B cell (primary cell): ENCODE data around the gene LIN28B. TPM values are rescaled to one million over a fixed set of nuclear protein-coding genes. Genes with fewer than 3 reads are reported as not detected.
"Not testable (repeated sequence)": the region's sequence is repeated elsewhere in the genome, so short reads cannot be mapped to it uniquely, and the experiment has no call there.

Experiments used
- ATAC-seq: fragments of 200-7000 bp; cut with Tn5 transposase; one replicate; pipeline ENCODE4 v1.10.0; 2021; ENCODE audit warnings: low read depth, mild to moderate bottlenecking, moderate number of reproducible peaks, moderate library complexity
- CTCF ChIA-PET: fragments of 350-600 bp; sonication (Branson Sonifier 250); formaldehyde crosslinking; loops from one replicate; lab custom pipeline; 2021; ENCODE audit warnings: antibody characterized with exemption, inconsistent platforms; lab: Charles Lee
- POLR2A ChIA-PET: fragments of 350-600 bp; sonication (Branson Sonifier 250); formaldehyde crosslinking; loops from one replicate; lab custom pipeline; 2021; ENCODE audit warnings: antibody characterized with exemption; lab: Charles Lee
- DNase-seq: peaks from one replicate; pipeline ENCODE4 v3.0.0; 2013
- H2AFZ ChIP-seq: 2 replicates; pipeline ENCODE4 v1.6.1; 2012; ENCODE audit warnings: mild to moderate bottlenecking, low read depth, low read length; ENCODE audit not compliant: insufficient read depth, poor library complexity, severe bottlenecking
- H3K27ac ChIP-seq, 2 donors: 1 replicate in 1 of 2; 2 replicates in 1 of 2; pipeline ENCODE4 v1.5.1; 2012 to 2013; ENCODE audit warnings: low read length in 2 of 2, mild to moderate bottlenecking in 2 of 2, moderate library complexity in 1 of 2
- H3K27me3 ChIP-seq, 4 experiments: fragments of 200-600 bp in 1 of 4; sonication (generic) in 1 of 4; replicated peaks in 1 of 4; 1 replicate in 2 of 4; 2 replicates in 2 of 4; pipeline versions ENCODE4 v1.6.1 to v1.7.0; 2013 to 2016; ENCODE audit warnings: low read length in 3 of 4, mild to moderate bottlenecking in 2 of 4, mixed read lengths in 1 of 4, moderate library complexity in 1 of 4; ENCODE audit not compliant: insufficient read depth in 4 of 4, control insufficient read depth in 3 of 4; ENCODE audit errors: control extremely low read depth in 1 of 4
- H3K36me3 ChIP-seq, 2 experiments: replicated peaks in 1 of 2; 1 replicate in 1 of 2; 2 replicates in 1 of 2; pipeline versions ENCODE4 v1.6.1 to v1.7.1; 2013; ENCODE audit warnings: low read length in 1 of 2; ENCODE audit not compliant: insufficient read depth in 2 of 2, control insufficient read depth in 1 of 2; ENCODE audit errors: control extremely low read depth in 1 of 2, extremely low read depth in 1 of 2
- H3K4me1 ChIP-seq, 2 donors: fragments of 200-600 bp in 1 of 2; sonication (generic) in 1 of 2; 1 replicate in 1 of 2; 2 replicates in 1 of 2; pipeline versions ENCODE4 v1.5.1 to v1.6.1; 2013 to 2017; ENCODE audit warnings: low read length in 2 of 2; ENCODE audit not compliant: control insufficient read depth in 2 of 2, insufficient read depth in 2 of 2
- H3K4me2 ChIP-seq: replicated peaks from 2 replicates; pipeline ENCODE3; 2012; ENCODE audit warnings: mild to moderate bottlenecking, low read depth, low read length; ENCODE audit not compliant: poor library complexity, severe bottlenecking
- H3K4me3 ChIP-seq, 5 experiments: fragments of 200-600 bp in 1 of 5; sonication (generic) in 1 of 5; 1 replicate in 3 of 5; 2 replicates in 2 of 5; pipeline versions ENCODE4 v1.5.1 to v1.7.0; 2011 to 2016; ENCODE audit warnings: low read length in 4 of 5, mild to moderate bottlenecking in 4 of 5, low read depth in 2 of 5, control low read depth in 1 of 5, moderate library complexity in 1 of 5; ENCODE audit not compliant: insufficient read depth in 1 of 5; ENCODE audit errors: control extremely low read depth in 1 of 5, extremely low read depth in 1 of 5
- H3K79me2 ChIP-seq: fragments of 200-600 bp; sonication (generic); one replicate; pipeline ENCODE4 v1.6.0; 2016; ENCODE audit warnings: low read length; ENCODE audit not compliant: control insufficient read depth, insufficient read depth
- H3K9ac ChIP-seq: fragments of 200-600 bp; sonication (generic); 2 replicates; pipeline ENCODE4 v1.6.1; 2017; ENCODE audit warnings: mild to moderate bottlenecking, low read length, moderate library complexity
- H3K9me3 ChIP-seq, 3 donors: one replicate each; pipeline versions ENCODE4 v1.6.1 to v1.7.1; 2013; ENCODE audit warnings: low read length in 2 of 3; ENCODE audit not compliant: control insufficient read depth in 2 of 3, insufficient read depth in 1 of 3; ENCODE audit errors: control extremely low read depth in 1 of 3
- H4K20me1 ChIP-seq: 2 replicates; pipeline ENCODE4 v1.6.0; 2012; ENCODE audit warnings: mild to moderate bottlenecking, low read length; ENCODE audit not compliant: insufficient read depth, control insufficient read depth, poor library complexity, severe bottlenecking
- H3K27ac Mint-ChIP-seq: one replicate; pipeline ENCODE4 v1.8.0; 2021; ENCODE audit warnings: mixed read lengths
- H3K27me3 Mint-ChIP-seq: one replicate; pipeline ENCODE4 v1.8.0; 2021; ENCODE audit warnings: mixed read lengths
- H3K4me1 Mint-ChIP-seq: one replicate; pipeline ENCODE4 v1.8.0; 2021; ENCODE audit warnings: mixed read lengths
- H3K4me3 Mint-ChIP-seq: one replicate; pipeline ENCODE4 v1.8.0; 2021; ENCODE audit warnings: mixed read lengths
- H3K9me3 Mint-ChIP-seq: one replicate; pipeline ENCODE4 v1.8.0; 2022; ENCODE audit warnings: mixed read lengths; ENCODE audit not compliant: insufficient read depth
- CTCF ChIP-seq: fragments of 200-600 bp; IDR thresholded peaks from one replicate; pipeline ENCODE4 v1.8.0; 2022; ENCODE audit warnings: antibody characterized with exemption, mild to moderate bottlenecking
- EZH2 ChIP-seq: IDR thresholded peaks from 2 replicates; pipeline ENCODE4 v1.6.1; 2012; ENCODE audit warnings: borderline replicate concordance, low read depth, mild to moderate bottlenecking, moderate library complexity, low read length; ENCODE audit not compliant: insufficient read depth, poor library complexity, severe bottlenecking
- WGBS: methylation state at CpG from one replicate; pipeline ENCODE4 v1.1.5; 2013; ENCODE audit warnings: missing lambda C conversion rate; ENCODE audit not compliant: insufficient coverage; 5-methylcytosine and 5-hydroxymethylcytosine counted together
- intact Hi-C: fragments of 100-400 bp; cut with micrococcal nuclease; formaldehyde crosslinking; loops from one replicate; pipeline ENCODE4 v1.10.0; 2022
- polyA plus RNA-seq: library from polyadenylated mRNA; depleted of rRNA; stranded (reverse); fragments of >200 nt; gene quantifications from 2 replicates; pipeline ENCODE4 v1.2.3, GENCODE V29; 2012
- total RNA-seq, 2 donors: library from RNA; stranded (reverse); fragments of 120-200 nt in 1 of 2; gene quantifications; 1 replicate in 1 of 2; 2 replicates in 1 of 2; pipeline versions ENCODE4 v1.2.3 to v1.2.4, GENCODE V29; 2013 to 2022

Gene LIN28B
- total and polyA plus RNA-seq, 2 donors (not counting 1 experiment from before 2014, with no cell fraction given) = not detected

- no peak for TF ChIP-seq EZH2
- TF ChIP-seq CTCF = no peak
- ATAC-seq = no peak
- Histone ChIP-seq H2AFZ (no peak overlapping the region), H3K27ac (no peak overlapping the region), H3K9ac (no peak overlapping the region), H3K9me3 (peaks cover 0 to 10% (median 0%) of the 10 kb centered on the region in 3 donors), H3K4me3 (no peak overlapping the region), H3K27me3 (peaks cover 4 to 43% (median 38%) of the 10 kb centered on the region in 4 experiments), H3K79me2 (no peaks in the 10 kb centered on the region), H4K20me1 (no peaks in the 10 kb centered on the region), H3K4me1 (peaks cover 0 to 20% of the 10 kb centered on the region in 2 donors), H3K36me3 (no peaks in the 10 kb centered on the region), H3K4me2 (no peak overlapping the region)
- CTCF ChIA-PET = no interaction called here
- 14% methylated on average over 25 of the region's 33 CpGs for WGBS
- Mint-ChIP-seq H3K4me1 (peaks cover 3% of the 10 kb centered on the region), H3K27ac (no peak overlapping the region), H3K27me3 (peaks cover 56% of the 10 kb centered on the region), H3K9me3 (peaks cover 2% of the 10 kb centered on the region), H3K4me3 (no peak overlapping the region)
- peak; percentile 8 for DNase-seq
- intact Hi-C loops = no loop called here
- POLR2A ChIA-PET = no interaction called here
Observed at GRCh38 chr6:104952911-104953399, 4.0 kb upstream of the LIN28B start.

- H3K4me3 ChIP-seq, intact Hi-C loops, ATAC-seq, H3K79me2 ChIP-seq, H3K27ac ChIP-seq, H3K36me3 ChIP-seq, CTCF ChIA-PET, H3K4me3 Mint-ChIP-seq, DNase-seq, H3K4me1 Mint-ChIP-seq, H3K4me2 ChIP-seq, H4K20me1 ChIP-seq, H3K9ac ChIP-seq, POLR2A ChIA-PET, H3K27ac Mint-ChIP-seq, H2AFZ ChIP-seq, H3K9me3 Mint-ChIP-seq: not testable (repeated sequence)
- peaks cover 0 to 22% of the 10 kb centered on the region in 2 donors for H3K4me1 ChIP-seq
- H3K27me3 Mint-ChIP-seq = peaks cover 61% of the 10 kb centered on the region
- H3K27me3 ChIP-seq = peaks cover 4 to 49% (median 43%) of the 10 kb centered on the region in 4 experiments
- WGBS = 15% methylated on average over 12 of the region's 22 CpGs
- peaks cover 0 to 12% (median 0%) of the 10 kb centered on the region in 3 donors for H3K9me3 ChIP-seq
Observed at GRCh38 chr6:104953400-104954189, 3.3 kb upstream of the LIN28B start.
